ENCODE measurements around the gene IMMP2L. TPM values are rescaled to one million over a fixed set of nuclear protein-coding genes. Genes with fewer than 3 reads are reported as not detected.

Gene IMMP2L
- total and polyA plus RNA-seq, 2 donors (not counting 3 experiments of a cell fraction or from before 2014, with no cell fraction given): 9.9 to 11.8 TPM

DNA sequence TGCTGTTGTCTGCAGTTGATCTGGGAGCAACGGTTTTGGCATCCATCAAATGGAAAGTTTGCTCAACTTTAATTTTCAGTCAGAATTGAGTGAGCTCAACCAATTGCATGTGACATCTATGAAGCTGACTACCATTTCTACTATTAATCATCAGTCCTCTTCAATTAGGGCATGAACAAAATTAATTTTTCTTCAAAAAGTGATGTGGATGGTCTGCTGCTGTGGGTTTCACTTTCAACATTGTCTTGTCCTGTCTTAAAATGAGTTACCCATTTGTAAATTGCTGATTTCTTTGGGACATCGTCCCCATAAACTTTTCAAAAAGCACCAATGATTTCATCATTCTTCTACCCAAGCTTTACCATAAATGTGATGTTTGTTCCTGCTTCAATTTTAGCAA is 648.0 kb downstream of the IMMP2L start:
- Histone ChIP-seq H3K27me3 (ENCODE audit: control insufficient read depth in 2 of 2, insufficient read depth in 2 of 2, low read length in 2 of 2) (no peaks in the 10 kb centered on the region), H3K4me3 (replicated peaks in 1 of 3; ENCODE audit: insufficient read depth in 1 of 3, low read depth in 1 of 3, low read length in 3 of 3) (no peak overlapping the region), H3K79me2 (ENCODE audit: control insufficient read depth, insufficient read depth, low read length) (no peaks in the 10 kb centered on the region), H3K9me1 (replicated peaks; ENCODE audit: control insufficient read depth, extremely low read depth, insufficient read depth, low read length) (no peaks in the 10 kb centered on the region), H4K20me1 (replicated peaks; ENCODE audit: control insufficient read depth, extremely low read depth, insufficient read depth, low read length) (no peaks in the 10 kb centered on the region), H2AFZ (ENCODE audit: low read depth, low read length) (no peak overlapping the region), H3K27ac (ENCODE audit: insufficient read depth, low read depth, low read length) (no peak overlapping the region), H3K36me3 (ENCODE audit: control insufficient read depth in 2 of 2, extremely low read depth in 1 of 2, insufficient read depth in 2 of 2, low read length in 2 of 2) (no peaks in the 10 kb centered on the region), H3K4me1 (ENCODE audit: control insufficient read depth, extremely low read depth, insufficient read depth, low read length) (no peaks in the 10 kb centered on the region), H3K9me3 (replicated peaks; ENCODE audit: control insufficient read depth, insufficient read depth, low read length) (no peaks in the 10 kb centered on the region), H3K9ac (replicated peaks; ENCODE audit: extremely low read depth, insufficient read depth, low read length) (no peak overlapping the region), H3K4me2 (ENCODE audit: insufficient read depth, low read length) (no peak overlapping the region)
- BruUV-seq (replicated peaks): no TSS peak
- no peak for DNase-seq (ENCODE audit: low read depth, low spot score)
- CTCF ChIA-PET: no interaction called here
- FAIRE-seq: no peak
- intact Hi-C loops (cut with micrococcal nuclease): no loop called here
- no peak for TF ChIP-seq FOS (IDR thresholded peaks at IDR 0.05; ENCODE audit: borderline replicate concordance, insufficient read depth, low read length)
- TF ChIP-seq POLR2AphosphoS5 (IDR thresholded peaks at IDR 0.05; ENCODE audit: insufficient read depth, low read depth, low read length): no peak
- TF ChIP-seq GATA2 (IDR thresholded peaks at IDR 0.05; ENCODE audit: insufficient read depth, insufficient read length, low read depth, low read length): no peak
- TF ChIP-seq, protein P1, sequence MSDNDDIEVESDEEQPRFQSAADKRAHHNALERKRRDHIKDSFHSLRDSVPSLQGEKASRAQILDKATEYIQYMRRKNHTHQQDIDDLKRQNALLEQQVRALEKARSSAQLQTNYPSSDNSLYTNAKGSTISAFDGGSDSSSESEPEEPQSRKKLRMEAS (IDR thresholded peaks at IDR 0.05; ENCODE audit: insufficient read depth, insufficient read length): no peak
- TF ChIP-seq JUN (IDR thresholded peaks at IDR 0.05; ENCODE audit: borderline replicate concordance, insufficient read depth, insufficient read length, low read depth): no peak
- no peak for TF ChIP-seq POLR2A (IDR thresholded peaks at IDR 0.05; ENCODE audit: low read depth, low read length)
- TF ChIP-seq, protein P2, sequence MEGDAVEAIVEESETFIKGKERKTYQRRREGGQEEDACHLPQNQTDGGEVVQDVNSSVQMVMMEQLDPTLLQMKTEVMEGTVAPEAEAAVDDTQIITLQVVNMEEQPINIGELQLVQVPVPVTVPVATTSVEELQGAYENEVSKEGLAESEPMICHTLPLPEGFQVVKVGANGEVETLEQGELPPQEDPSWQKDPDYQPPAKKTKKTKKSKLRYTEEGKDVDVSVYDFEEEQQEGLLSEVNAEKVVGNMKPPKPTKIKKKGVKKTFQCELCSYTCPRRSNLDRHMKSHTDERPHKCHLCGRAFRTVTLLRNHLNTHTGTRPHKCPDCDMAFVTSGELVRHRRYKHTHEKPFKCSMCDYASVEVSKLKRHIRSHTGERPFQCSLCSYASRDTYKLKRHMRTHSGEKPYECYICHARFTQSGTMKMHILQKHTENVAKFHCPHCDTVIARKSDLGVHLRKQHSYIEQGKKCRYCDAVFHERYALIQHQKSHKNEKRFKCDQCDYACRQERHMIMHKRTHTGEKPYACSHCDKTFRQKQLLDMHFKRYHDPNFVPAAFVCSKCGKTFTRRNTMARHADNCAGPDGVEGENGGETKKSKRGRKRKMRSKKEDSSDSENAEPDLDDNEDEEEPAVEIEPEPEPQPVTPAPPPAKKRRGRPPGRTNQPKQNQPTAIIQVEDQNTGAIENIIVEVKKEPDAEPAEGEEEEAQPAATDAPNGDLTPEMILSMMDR (IDR thresholded peaks at IDR 0.05; ENCODE audit: extremely low read depth in 1 of 2, insufficient read depth in 1 of 2, low read depth in 1 of 2, low read length in 2 of 2): no peak
- TF ChIP-seq EZH2 (IDR thresholded peaks at IDR 0.05; ENCODE audit: borderline replicate concordance, low read depth, low read length, severe bottlenecking): no peak
- no peak for TF ChIP-seq MYC (IDR thresholded peaks at IDR 0.05; ENCODE audit: low read depth, low read length)
- dilution Hi-C loops (cut with MboI; ENCODE audit: extremely low pct_ligation_motif_present, low sequenced_read_pairs): no loop called here
- POLR2A ChIA-PET: no interaction called here
